ENCODE measurements around the gene OGFR. TPM values are rescaled to one million over a fixed set of nuclear protein-coding genes. Genes with fewer than 3 reads are reported as not detected.

Gene OGFR
- total RNA-seq, 1 experiment from 2014 or later: 73.6 TPM

DNA sequence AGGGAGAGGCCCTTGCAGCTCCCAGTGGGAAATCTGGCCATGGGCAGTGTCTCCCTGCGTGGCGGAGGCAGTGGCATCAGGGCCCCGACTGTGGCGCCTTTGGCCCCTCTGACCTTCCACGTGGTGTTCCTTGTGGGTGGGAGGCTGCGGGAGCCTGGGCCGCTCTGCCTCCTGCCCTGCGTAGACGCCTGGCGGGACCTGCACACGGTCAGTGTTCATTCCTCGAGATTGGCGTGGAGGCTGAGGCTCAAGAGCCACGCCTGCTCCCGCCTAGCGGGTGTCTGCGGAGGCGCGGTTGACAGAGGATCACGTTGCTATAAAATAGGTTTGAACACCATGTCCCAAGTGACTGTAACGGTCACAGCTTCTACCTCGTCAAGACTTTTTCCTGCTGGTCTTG, 26.2 kb downstream of the OGFR start:
- ATAC-seq (no peak), DNase-seq (ENCODE audit: low read depth, low spot score) (no peak)
- Histone ChIP-seq H3K4me2 (ENCODE audit: low read length) (no peak overlapping the region), H3K27ac (ENCODE audit: low read depth, low read length) (no peak overlapping the region), H3K4me1 (ENCODE audit: control insufficient read depth in 1 of 2, insufficient read depth in 2 of 2, low read length in 2 of 2) (peaks cover 15 to 21% of the 10 kb centered on the region in 2 experiments), H3K27me3 (ENCODE audit: insufficient read depth, low read length) (no peaks in the 10 kb centered on the region), H3K4me3 (replicated peaks in 1 of 2; ENCODE audit: low read depth in 1 of 2, low read length in 2 of 2) (no peak overlapping the region), H3K9me3 (ENCODE audit: control insufficient read depth in 1 of 2, insufficient read depth in 1 of 2, low read depth in 1 of 2, low read length in 2 of 2) (no peaks in the 10 kb centered on the region), H3K9ac (ENCODE audit: low read length) (no peak overlapping the region), H3K79me2 (ENCODE audit: insufficient read depth, low read length) (no peaks in the 10 kb centered on the region), H2AFZ (ENCODE audit: low read depth, low read length, poor library complexity, severe bottlenecking) (no peak overlapping the region), H4K20me1 (ENCODE audit: insufficient read depth) (no peaks in the 10 kb centered on the region), H3K36me3 (ENCODE audit: control insufficient read depth in 1 of 2, insufficient read depth in 2 of 2, low read length in 2 of 2) (no peaks in the 10 kb centered on the region), H3K9me2 (ENCODE audit: insufficient read depth) (no peaks in the 10 kb centered on the region)
- CTCF ChIA-PET: no interaction called here
- RAD21 ChIA-PET (ENCODE audit: low non-redundant PET in 1 of 2, low total read pairs in 2 of 2, uncharacterized antibody in 2 of 2, unreplicated experiment in 2 of 2): no interaction called here
- TF ChIP-seq POLR2A (IDR thresholded peaks at IDR 0.05; ENCODE audit: borderline replicate concordance, extremely low read depth, insufficient read depth, insufficient read length): no peak
- no peak for TF ChIP-seq EZH2phosphoT487 (IDR thresholded peaks at IDR 0.05; ENCODE audit: borderline replicate concordance)
- TF ChIP-seq SRF (IDR thresholded peaks at IDR 0.05; ENCODE audit: low read depth): no peak
- no peak for TF ChIP-seq SIN3A (IDR thresholded peaks at IDR 0.05; ENCODE audit: low read depth)
- TF ChIP-seq FOSL1 (IDR thresholded peaks at IDR 0.05; ENCODE audit: low read depth): no peak
- TF ChIP-seq, protein P1, sequence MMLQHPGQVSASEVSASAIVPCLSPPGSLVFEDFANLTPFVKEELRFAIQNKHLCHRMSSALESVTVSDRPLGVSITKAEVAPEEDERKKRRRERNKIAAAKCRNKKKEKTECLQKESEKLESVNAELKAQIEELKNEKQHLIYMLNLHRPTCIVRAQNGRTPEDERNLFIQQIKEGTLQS (IDR thresholded peaks at IDR 0.05): no peak
- no peak for TF ChIP-seq TCF7L2 (IDR thresholded peaks at IDR 0.05; ENCODE audit: borderline replicate concordance, extremely low read depth, insufficient read depth, insufficient read length)
- TF ChIP-seq SP1 (IDR thresholded peaks at IDR 0.05; ENCODE audit: low read depth): no peak
- TF ChIP-seq ELF1 (IDR thresholded peaks at IDR 0.05; ENCODE audit: borderline replicate concordance, low read depth): no peak
- TF ChIP-seq EGR1 (IDR thresholded peaks at IDR 0.05; ENCODE audit: low read depth): no peak
- TF ChIP-seq POLR2AphosphoS5 (IDR thresholded peaks at IDR 0.05; ENCODE audit: low read depth, low read length): no peak
- TF ChIP-seq CEBPB (IDR thresholded peaks at IDR 0.05; ENCODE audit: low read depth): no peak
- TF ChIP-seq, protein P2, sequence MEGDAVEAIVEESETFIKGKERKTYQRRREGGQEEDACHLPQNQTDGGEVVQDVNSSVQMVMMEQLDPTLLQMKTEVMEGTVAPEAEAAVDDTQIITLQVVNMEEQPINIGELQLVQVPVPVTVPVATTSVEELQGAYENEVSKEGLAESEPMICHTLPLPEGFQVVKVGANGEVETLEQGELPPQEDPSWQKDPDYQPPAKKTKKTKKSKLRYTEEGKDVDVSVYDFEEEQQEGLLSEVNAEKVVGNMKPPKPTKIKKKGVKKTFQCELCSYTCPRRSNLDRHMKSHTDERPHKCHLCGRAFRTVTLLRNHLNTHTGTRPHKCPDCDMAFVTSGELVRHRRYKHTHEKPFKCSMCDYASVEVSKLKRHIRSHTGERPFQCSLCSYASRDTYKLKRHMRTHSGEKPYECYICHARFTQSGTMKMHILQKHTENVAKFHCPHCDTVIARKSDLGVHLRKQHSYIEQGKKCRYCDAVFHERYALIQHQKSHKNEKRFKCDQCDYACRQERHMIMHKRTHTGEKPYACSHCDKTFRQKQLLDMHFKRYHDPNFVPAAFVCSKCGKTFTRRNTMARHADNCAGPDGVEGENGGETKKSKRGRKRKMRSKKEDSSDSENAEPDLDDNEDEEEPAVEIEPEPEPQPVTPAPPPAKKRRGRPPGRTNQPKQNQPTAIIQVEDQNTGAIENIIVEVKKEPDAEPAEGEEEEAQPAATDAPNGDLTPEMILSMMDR (IDR thresholded peaks at IDR 0.05 in 2 of 3, conservative IDR thresholded peaks at IDR 0.05 in 1 of 3; ENCODE audit: borderline replicate concordance in 1 of 3, insufficient read depth in 1 of 3, low read depth in 2 of 3, low read length in 2 of 3): no peak
- no peak for TF ChIP-seq RAD21 (IDR thresholded peaks at IDR 0.05; ENCODE audit: low read depth)
- TF ChIP-seq CBX3 (IDR thresholded peaks at IDR 0.05; ENCODE audit: low read depth): no peak
- TF ChIP-seq ZFX (IDR thresholded peaks at IDR 0.05): no peak
- TF ChIP-seq, protein P3, sequence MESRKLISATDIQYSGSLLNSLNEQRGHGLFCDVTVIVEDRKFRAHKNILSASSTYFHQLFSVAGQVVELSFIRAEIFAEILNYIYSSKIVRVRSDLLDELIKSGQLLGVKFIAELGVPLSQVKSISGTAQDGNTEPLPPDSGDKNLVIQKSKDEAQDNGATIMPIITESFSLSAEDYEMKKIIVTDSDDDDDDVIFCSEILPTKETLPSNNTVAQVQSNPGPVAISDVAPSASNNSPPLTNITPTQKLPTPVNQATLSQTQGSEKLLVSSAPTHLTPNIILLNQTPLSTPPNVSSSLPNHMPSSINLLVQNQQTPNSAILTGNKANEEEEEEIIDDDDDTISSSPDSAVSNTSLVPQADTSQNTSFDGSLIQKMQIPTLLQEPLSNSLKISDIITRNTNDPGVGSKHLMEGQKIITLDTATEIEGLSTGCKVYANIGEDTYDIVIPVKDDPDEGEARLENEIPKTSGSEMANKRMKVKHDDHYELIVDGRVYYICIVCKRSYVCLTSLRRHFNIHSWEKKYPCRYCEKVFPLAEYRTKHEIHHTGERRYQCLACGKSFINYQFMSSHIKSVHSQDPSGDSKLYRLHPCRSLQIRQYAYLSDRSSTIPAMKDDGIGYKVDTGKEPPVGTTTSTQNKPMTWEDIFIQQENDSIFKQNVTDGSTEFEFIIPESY (IDR thresholded peaks at IDR 0.05; ENCODE audit: extremely low read depth, insufficient replicate concordance, low read length): no peak
- intact Hi-C loops (cut with micrococcal nuclease): no loop called here
- POLR2A ChIA-PET: no interaction called here
- no TSS peak for BruUV-seq (replicated peaks)

All from HCT116 (cell line).